ENCODE data around the gene TRIM62.
A peak's percentile ranks its signal among the peaks of the same experiment; 100 is the strongest.
"Not testable (repeated sequence)": the region's sequence is repeated elsewhere in the genome, so short reads cannot be mapped to it uniquely, and the experiment has no call there.

TRIM62 gene

GRCh38 chr1:33158366-33158765 lies 23.5 kb downstream of the TRIM62 start:
- no peak for DNase-seq (ENCODE audit: low read depth in 2 of 2)

GRCh38 chr1:33157131-33157530 lies 24.7 kb downstream of the TRIM62 start:
- no peak for DNase-seq (ENCODE audit: low read depth in 2 of 2)

- no peak for DNase-seq (ENCODE audit: low read depth in 2 of 2)
These were observed 25.8 kb downstream of the TRIM62 start for GRCh38 chr1:33155877-33156538.

GRCh38 chr1:33153650-33154049 lies 28.2 kb downstream of the TRIM62 start:
- DNase-seq (ENCODE audit: low read depth in 2 of 2), result no peak

- no peak for DNase-seq (ENCODE audit: low read depth in 2 of 2)
These were observed 29.0 kb downstream of the TRIM62 start for GRCh38 chr1:33152685-33153432.

GRCh38 chr1:33151116-33151515 lies 30.7 kb downstream of the TRIM62 start:
- no peak for DNase-seq (ENCODE audit: low read depth in 2 of 2)

GRCh38 chr1:33150522-33150921 lies 31.3 kb downstream of the TRIM62 start:
- DNase-seq (ENCODE audit: low read depth in 2 of 2), result no peak

GRCh38 chr1:33149453-33150190 lies 32.2 kb downstream of the TRIM62 start:
- DNase-seq (ENCODE audit: low read depth in 2 of 2), result no peak

GRCh38 chr1:33148615-33149014 lies 33.2 kb downstream of the TRIM62 start:
- DNase-seq (ENCODE audit: low read depth in 2 of 2), result no peak

GRCh38 chr1:33147997-33148314 lies 33.9 kb downstream of the TRIM62 start:
- no peak for DNase-seq (ENCODE audit: low read depth in 2 of 2)

GRCh38 chr1:33147275-33147996 lies 34.4 kb downstream of the TRIM62 start:
- no peak for DNase-seq (ENCODE audit: low read depth in 2 of 2)

GRCh38 chr1:33146003-33146402 lies 35.8 kb downstream of the TRIM62 start:
- no peak for DNase-seq (ENCODE audit: low read depth in 2 of 2)

GRCh38 chr1:33143698-33144097 lies 38.1 kb downstream of the TRIM62 start:
- no peak for DNase-seq (ENCODE audit: low read depth in 2 of 2)

GRCh38 chr1:33143176-33143575 lies 38.7 kb downstream of the TRIM62 start:
- no peak for DNase-seq (ENCODE audit: low read depth in 2 of 2)

- DNase-seq (ENCODE audit: low read depth in 2 of 2), result no peak
These were observed 39.3 kb downstream of the TRIM62 start for GRCh38 chr1:33142483-33143064.

GRCh38 chr1:33141781-33142180 lies 40.1 kb downstream of the TRIM62 start:
- no peak for DNase-seq (ENCODE audit: low read depth in 2 of 2)

- no peak for DNase-seq (ENCODE audit: low read depth in 2 of 2)
These were observed 40.6 kb downstream of the TRIM62 start for GRCh38 chr1:33141216-33141615.

- DNase-seq (ENCODE audit: low read depth in 2 of 2), result no peak
These were observed 41.4 kb downstream of the TRIM62 start for GRCh38 chr1:33140153-33141149.

GRCh38 chr1:33137800-33138199 lies 44.0 kb downstream of the TRIM62 start:
- peak in 1 of 2 donors; percentile 10 for DNase-seq (ENCODE audit: low read depth in 2 of 2)

GRCh38 chr1:33136041-33136440 lies 45.8 kb downstream of the TRIM62 start:
- DNase-seq (ENCODE audit: low read depth in 2 of 2), result not testable (repeated sequence)
